Body of pancreas (tissue), 4 donors: ENCODE data around the gene CDKN1A.

Experiments used
- POLR2A ChIP-seq, 3 donors: fragments of 450-650 bp; IDR thresholded peaks; one replicate each; pipeline ENCODE4 v1.6.1; 2016; ENCODE audit warnings: antibody characterized with exemption in 3 of 3, mild to moderate bottlenecking in 2 of 3
- TF ChIP-seq, protein P1 (sequence below), 7 experiments: fragments of 450-650 bp in 4 of 7; fragments of 200-600 bp in 3 of 7; sonication (generic) in 3 of 7; IDR thresholded peaks; one replicate each; pipeline ENCODE4 v1.5.1; 2016 to 2019; ENCODE audit warnings: antibody characterized with exemption in 7 of 7

DNA sequence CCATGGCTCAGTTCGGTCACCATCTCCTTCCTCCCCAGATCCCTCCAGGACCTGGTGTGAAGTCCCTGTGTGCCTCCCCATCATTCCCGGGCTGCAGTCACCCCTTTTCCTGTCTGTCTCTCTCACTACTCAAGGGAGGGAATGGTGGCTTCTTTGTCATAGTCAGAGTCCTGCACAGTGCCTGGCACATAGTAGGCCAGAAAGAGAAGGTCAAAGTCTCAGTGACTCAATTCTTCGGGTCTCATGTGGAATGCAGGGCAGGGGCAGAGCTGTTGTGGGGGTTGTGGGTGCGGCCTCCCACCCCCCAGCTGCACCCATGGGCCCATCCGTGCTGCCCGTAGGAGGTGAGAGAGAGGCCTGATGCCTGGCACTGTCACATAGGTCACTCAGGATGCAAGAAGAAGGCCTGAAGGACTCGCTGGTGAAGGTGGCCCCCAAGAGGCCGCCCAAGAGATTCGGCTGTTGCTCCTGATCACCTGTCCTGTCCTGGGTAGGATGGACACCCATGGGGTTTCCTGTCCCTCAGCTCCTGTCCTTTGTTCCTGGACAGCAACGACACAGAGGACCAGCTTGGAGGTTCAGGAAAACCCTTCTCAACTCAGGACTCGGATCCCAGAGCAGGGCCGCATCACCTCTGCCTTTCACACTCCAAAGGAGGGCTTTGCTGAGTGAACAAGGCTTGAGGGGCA is 53.3 kb downstream of the CDKN1A start:
- TF ChIP-seq, protein P1, sequence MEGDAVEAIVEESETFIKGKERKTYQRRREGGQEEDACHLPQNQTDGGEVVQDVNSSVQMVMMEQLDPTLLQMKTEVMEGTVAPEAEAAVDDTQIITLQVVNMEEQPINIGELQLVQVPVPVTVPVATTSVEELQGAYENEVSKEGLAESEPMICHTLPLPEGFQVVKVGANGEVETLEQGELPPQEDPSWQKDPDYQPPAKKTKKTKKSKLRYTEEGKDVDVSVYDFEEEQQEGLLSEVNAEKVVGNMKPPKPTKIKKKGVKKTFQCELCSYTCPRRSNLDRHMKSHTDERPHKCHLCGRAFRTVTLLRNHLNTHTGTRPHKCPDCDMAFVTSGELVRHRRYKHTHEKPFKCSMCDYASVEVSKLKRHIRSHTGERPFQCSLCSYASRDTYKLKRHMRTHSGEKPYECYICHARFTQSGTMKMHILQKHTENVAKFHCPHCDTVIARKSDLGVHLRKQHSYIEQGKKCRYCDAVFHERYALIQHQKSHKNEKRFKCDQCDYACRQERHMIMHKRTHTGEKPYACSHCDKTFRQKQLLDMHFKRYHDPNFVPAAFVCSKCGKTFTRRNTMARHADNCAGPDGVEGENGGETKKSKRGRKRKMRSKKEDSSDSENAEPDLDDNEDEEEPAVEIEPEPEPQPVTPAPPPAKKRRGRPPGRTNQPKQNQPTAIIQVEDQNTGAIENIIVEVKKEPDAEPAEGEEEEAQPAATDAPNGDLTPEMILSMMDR (IDR thresholded peaks at IDR 0.05): no peak
- TF ChIP-seq POLR2A (IDR thresholded peaks at IDR 0.05): no peak
